Lower leg skin (tissue), 3 donors: ENCODE data around the gene ZNF555.

Experiments used
- POLR2A ChIP-seq, 2 donors: fragments of 450-650 bp; IDR thresholded peaks; one replicate each; pipeline ENCODE4 v1.6.1; 2016 to 2017; ENCODE audit warnings: antibody characterized with exemption in 2 of 2, mild to moderate bottlenecking in 1 of 2, moderate library complexity in 1 of 2
- TF ChIP-seq, protein P1 (sequence below), 3 donors: fragments of 450-650 bp; IDR thresholded peaks; one replicate each; pipeline ENCODE4 v1.5.1; 2016; ENCODE audit warnings: antibody characterized with exemption in 3 of 3, mild to moderate bottlenecking in 3 of 3, moderate library complexity in 2 of 3

GRCh38 chr19:2834294-2834871 lies 6.9 kb upstream of the ZNF555 start:
- TF ChIP-seq POLR2A (IDR thresholded peaks at IDR 0.05), result no peak
- TF ChIP-seq, protein P1, sequence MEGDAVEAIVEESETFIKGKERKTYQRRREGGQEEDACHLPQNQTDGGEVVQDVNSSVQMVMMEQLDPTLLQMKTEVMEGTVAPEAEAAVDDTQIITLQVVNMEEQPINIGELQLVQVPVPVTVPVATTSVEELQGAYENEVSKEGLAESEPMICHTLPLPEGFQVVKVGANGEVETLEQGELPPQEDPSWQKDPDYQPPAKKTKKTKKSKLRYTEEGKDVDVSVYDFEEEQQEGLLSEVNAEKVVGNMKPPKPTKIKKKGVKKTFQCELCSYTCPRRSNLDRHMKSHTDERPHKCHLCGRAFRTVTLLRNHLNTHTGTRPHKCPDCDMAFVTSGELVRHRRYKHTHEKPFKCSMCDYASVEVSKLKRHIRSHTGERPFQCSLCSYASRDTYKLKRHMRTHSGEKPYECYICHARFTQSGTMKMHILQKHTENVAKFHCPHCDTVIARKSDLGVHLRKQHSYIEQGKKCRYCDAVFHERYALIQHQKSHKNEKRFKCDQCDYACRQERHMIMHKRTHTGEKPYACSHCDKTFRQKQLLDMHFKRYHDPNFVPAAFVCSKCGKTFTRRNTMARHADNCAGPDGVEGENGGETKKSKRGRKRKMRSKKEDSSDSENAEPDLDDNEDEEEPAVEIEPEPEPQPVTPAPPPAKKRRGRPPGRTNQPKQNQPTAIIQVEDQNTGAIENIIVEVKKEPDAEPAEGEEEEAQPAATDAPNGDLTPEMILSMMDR (IDR thresholded peaks at IDR 0.05), result no peak
